SHP77 treated with DMSO at 0.1 percent for 48 hours (cell line): ENCODE results near the gene VEZT.
"Not testable (repeated sequence)": the region's sequence is repeated elsewhere in the genome, so short reads cannot be mapped to it uniquely, and the experiment has no call there.

Source experiments
- DNase-seq: peaks from one replicate; lab custom pipeline; 2025; lab: John Stamatoyannopoulos, UW

VEZT gene

GRCh38 chr12:95217377-95218149 is at the start of gene VEZT, which contains the start of gene FGD6:
VEZT (plus strand) TSS chr12:95217807; CDS start chr12:95217851, 44 bp downstream.
FGD6 (minus strand) TSS chr12:95217467; CDS start chr12:95217240, 227 bp downstream.
- peak; percentile 98 for DNase-seq

- DNase-seq: no peak
These were observed 48.9 kb upstream of the VEZT start for GRCh38 chr12:95168746-95169145.

- no peak for DNase-seq
These were observed 48.2 kb upstream of the VEZT start for GRCh38 chr12:95169368-95169767.

GRCh38 chr12:95173392-95174251 is 44.0 kb upstream of the VEZT start:
- DNase-seq: no peak

- DNase-seq: no peak
These were observed 40.3 kb upstream of the VEZT start for GRCh38 chr12:95177201-95177768.

GRCh38 chr12:95178136-95178535 is 39.5 kb upstream of the VEZT start:
- DNase-seq: no peak

- DNase-seq: no peak
These were observed 38.6 kb upstream of the VEZT start for GRCh38 chr12:95179011-95179410.

- DNase-seq: no peak
These were observed 36.5 kb upstream of the VEZT start for GRCh38 chr12:95181103-95181502.

GRCh38 chr12:95182868-95183415 is 34.7 kb upstream of the VEZT start:
- DNase-seq: no peak

GRCh38 chr12:95184121-95184520 is 33.5 kb upstream of the VEZT start:
- no peak for DNase-seq

GRCh38 chr12:95185072-95185471 is 32.5 kb upstream of the VEZT start:
- DNase-seq: no peak

GRCh38 chr12:95185854-95186253 is 31.8 kb upstream of the VEZT start:
- no peak for DNase-seq

GRCh38 chr12:95187865-95188415 is 29.7 kb upstream of the VEZT start:
- no peak for DNase-seq

GRCh38 chr12:95191060-95191696 is 26.4 kb upstream of the VEZT start:
- no peak for DNase-seq

GRCh38 chr12:95192271-95192670 is 25.3 kb upstream of the VEZT start:
- DNase-seq: no peak

- DNase-seq: no peak
These were observed 24.5 kb upstream of the VEZT start for GRCh38 chr12:95193139-95193538.

GRCh38 chr12:95195122-95195521 is 22.5 kb upstream of the VEZT start:
- no peak for DNase-seq

- DNase-seq: not testable (repeated sequence)
These were observed 20.6 kb upstream of the VEZT start for GRCh38 chr12:95196875-95197569.

- DNase-seq: no peak
These were observed 20.0 kb upstream of the VEZT start for GRCh38 chr12:95197636-95198035.

- DNase-seq: no peak
These were observed 18.7 kb upstream of the VEZT start for GRCh38 chr12:95198914-95199313.
